ENCODE data around the gene TDRD6.

TDRD6 gene

DNA sequence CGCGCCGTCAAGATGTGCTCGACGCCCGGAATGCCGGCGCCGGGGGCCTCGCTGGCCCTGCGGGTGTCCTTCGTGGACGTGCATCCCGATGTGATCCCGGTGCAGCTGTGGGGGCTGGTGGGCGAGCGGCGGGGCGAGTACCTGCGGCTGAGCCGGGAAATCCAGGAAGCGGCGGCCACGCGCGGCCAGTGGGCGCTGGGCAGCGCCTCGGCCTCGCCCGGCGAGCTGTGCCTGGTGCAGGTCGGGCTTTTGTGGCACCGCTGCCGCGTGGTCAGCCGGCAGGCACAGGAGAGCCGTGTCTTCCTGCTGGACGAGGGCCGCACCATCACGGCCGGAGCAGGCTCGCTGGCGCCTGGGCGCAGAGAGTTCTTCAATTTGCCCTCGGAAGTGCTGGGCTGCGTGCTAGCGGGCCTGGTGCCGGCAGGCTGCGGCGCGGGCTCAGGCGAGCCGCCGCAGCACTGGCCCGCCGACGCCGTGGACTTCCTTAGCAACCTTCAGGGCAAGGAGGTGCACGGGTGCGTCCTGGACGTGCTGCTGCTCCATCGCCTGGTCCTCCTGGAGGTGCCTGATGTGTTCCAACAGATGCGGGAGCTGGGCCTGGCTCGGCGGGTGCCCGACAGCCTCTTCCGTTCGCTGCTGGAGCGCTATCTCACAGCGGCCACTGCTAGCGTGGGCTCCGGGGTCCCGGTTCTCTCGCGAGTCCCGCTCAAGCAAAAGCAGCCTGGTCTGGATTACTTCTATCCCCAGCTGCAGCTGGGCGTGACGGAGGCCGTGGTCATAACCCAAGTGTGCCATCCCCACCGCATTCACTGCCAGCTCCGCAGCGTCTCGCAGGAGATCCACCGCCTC lies 656 bp downstream of the TDRD6 start:
- no peak for DNase-seq (ENCODE audit: low spot score)

DNA sequence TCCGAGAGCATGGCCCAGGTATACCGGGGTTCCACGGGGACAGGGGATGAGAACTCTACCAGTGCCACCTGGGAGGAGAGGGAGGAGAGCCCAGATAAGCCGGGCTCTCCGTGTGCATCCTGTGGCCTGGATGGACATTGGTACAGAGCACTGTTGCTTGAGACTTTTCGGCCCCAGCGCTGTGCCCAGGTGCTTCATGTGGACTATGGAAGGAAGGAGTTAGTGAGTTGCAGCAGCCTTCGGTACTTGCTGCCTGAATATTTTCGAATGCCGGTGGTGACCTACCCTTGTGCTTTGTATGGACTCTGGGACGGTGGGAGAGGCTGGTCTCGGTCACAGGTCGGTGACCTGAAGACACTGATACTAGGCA lies 1.3 kb downstream of the TDRD6 start:
- no peak for DNase-seq (ENCODE audit: low spot score)

DNA sequence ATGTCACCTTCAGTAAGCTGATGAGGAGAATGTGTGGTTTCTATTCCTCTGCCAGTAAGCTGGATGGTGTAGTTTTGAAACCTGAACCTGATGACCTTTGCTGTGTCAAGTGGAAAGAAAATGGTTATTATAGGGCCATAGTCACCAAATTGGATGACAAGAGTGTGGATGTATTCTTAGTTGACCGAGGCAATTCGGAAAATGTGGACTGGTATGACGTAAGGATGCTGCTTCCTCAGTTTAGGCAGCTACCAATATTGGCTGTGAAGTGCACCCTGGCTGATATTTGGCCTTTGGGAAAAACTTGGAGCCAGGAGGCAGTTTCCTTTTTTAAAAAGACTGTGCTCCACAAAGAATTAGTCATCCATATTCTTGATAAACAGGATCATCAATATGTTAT lies 2.0 kb downstream of the TDRD6 start:
- no peak for DNase-seq (ENCODE audit: low spot score)

DNA sequence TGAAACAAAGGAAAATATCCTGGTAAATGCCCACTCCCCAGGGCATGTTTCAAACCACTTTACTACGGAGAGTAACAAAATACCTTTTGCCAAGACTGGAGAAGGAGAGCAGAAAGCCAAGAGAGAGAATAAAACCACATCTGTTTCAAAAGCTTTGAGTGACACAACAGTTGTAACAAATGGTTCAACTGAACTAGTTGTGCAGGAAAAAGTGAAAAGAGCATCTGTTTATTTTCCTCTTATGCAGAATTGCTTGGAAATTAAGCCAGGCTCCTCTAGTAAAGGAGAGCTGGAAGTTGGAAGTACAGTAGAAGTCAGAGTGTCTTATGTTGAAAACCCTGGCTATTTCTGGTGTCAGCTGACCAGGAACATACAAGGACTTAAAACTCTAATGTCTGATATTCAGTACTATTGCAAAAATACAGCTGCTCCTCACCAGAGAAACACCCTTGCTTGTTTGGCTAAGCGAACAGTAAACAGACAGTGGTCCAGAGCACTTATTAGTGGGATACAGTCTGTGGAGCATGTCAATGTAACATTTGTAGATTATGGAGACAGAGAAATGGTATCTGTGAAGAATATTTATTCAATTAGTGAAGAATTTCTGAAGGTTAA lies 2.6 kb downstream of the TDRD6 start:
- no peak for DNase-seq (ENCODE audit: low spot score)

DNA sequence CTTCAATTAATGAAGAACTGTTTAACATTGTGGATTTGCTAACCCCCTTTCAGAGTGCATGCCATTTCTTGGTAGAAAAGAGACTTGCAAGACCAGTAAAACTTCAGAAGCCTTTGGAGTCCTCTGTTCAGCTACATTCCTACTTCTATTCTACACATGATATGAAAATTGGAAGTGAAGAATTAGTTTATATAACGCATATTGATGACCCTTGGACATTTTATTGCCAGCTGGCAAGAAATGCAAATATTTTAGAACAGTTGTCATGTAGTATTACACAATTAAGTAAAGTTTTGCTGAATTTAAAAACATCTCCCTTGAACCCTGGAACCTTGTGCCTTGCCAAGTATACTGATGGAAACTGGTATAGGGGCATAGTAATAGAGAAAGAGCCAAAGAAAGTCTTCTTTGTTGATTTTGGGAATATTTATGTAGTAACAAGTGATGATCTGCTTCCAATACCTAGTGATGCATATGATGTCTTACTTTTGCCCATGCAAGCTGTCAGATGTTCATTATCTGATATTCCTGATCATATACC lies 3.3 kb downstream of the TDRD6 start:
- DNase-seq (ENCODE audit: low spot score) = no peak

DNA sequence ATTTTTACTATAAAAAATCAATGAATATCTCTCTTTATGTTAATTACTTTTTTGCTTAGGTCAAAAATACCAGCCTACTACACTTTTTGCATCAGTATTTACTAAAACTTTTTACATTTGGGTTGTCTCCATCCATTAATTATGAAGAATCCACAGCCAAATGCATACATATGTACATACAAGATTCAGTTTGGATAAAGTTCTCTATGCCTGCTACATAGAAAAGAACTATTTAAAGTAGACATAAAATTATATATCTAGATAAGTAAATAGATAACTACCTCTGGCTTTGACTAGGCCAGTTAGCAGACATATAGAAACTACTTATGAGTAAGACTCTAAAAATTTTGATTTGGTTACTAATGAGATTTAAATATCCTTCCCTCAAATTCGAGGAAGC lies 12.3 kb downstream of the TDRD6 start:
- DNase-seq (ENCODE audit: low spot score) = no peak

DNA sequence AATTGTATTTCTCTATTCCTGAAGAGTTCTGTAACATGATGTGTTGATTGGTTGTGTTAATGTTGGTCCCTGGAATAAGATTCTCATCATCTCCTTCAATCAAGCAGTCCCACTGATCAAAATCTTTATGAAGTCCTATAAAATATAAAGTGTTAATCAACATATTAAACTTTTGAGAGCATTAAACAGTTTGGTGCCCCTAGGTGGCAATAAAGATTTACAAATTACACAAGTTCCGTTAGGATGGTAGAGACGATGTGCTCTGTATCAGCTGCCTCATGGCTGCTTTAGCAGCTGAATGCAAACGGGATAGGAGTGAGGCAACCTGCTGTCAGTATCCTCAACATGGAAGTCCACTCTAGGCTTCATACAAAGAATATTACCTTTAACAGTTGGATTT lies 16.9 kb downstream of the TDRD6 start:
- no peak for DNase-seq (ENCODE audit: low spot score)

DNA sequence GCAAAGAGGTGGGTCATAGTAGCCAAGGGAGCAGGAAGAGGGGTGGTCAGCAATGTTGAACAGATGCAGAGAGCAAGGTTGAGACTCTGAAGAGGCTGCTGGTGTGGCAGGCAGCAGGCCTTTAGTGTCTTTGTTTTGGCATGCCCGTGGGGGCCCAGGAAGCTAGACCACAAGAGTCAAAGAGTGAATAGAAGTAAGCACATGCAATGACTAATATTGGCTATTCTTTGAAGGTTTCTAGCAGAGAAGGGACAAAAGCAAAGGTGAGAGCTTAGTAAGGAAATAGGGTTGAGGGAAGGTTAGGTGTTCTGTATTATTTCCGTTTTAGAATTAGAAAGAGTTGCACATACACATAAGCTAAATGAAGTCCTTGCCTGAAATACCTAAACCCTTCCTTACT lies 18.8 kb downstream of the TDRD6 start:
- DNase-seq (ENCODE audit: low spot score) = no peak

DNA sequence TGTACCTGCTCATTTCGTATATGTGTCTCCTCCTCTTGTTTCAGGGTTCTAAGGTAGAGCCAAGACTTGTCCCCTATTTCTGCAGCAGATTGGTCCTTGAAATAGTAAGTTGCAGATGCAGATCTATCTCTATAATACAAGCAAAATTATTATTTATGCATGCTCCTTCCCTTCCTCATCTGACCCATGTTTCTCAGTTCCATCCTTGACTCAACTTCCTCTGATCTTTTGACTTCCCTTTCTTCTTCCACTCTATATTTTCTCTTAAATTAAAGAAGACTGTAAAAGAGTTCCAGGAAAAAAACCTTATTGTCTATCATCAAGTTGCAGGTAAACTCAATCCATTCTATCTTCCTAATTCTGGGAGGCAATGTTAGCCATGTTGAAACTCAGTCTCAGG lies 23.8 kb downstream of the TDRD6 start:
- DNase-seq (ENCODE audit: low spot score) = no peak

DNA sequence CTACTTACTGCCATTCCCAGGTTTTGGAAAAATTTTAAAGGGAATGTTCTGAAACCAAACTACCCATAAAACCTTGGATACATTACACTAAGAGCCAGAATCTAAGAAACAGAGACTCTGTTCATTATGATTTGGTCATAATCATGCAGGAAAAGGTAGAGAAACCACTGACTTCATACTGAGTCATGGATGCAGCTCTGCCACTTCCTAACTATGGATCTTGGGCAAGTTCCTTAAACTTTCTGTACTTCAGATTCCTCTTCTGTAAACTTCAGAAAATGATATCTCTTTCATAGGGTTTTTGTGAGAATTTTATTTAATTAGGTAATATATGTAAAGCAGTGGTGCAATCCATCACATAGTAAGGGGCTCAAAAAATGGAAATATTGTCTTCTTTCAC lies 27.5 kb downstream of the TDRD6 start:
- DNase-seq (ENCODE audit: low spot score) = no peak

DNA sequence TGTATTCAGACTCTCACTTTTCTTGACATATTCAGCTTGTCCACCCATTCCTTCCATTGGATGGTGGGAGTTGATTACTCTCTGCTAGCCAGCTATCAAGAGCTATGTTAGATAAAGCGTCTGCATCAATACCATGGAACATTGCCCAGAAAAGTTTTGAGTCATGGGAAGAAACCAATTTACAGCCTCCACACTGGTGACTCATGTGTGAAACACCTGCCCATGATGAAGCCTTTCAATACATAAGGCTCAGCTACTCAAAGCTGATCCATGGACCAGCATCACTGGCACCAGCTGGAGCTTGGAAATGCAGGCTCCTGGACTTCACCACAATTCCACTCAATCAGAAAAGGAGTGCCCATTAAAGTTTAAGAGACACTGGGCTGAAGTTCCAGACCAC lies 31.4 kb downstream of the TDRD6 start:
- no peak for DNase-seq (ENCODE audit: low spot score)

DNA sequence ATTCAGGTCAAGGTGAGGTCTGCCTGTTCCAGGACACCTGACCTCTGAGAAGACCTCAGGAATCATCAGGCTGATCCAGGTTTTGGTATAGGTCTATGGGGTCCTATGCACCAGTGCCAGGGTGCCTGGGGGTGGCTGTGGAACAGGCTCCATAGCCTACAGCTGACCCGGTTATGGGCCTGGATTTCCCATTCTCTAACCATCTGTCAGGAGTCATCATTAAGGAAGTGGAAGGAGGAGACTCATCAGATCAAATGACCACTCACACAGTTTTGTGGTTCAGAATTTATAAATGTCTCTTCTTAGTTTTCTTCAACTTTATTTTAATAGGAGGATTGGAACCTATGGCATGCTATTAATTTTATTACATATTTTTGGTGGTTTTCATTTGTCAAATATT lies 32.7 kb downstream of the TDRD6 start:
- DNase-seq (ENCODE audit: low spot score) = no peak

DNA sequence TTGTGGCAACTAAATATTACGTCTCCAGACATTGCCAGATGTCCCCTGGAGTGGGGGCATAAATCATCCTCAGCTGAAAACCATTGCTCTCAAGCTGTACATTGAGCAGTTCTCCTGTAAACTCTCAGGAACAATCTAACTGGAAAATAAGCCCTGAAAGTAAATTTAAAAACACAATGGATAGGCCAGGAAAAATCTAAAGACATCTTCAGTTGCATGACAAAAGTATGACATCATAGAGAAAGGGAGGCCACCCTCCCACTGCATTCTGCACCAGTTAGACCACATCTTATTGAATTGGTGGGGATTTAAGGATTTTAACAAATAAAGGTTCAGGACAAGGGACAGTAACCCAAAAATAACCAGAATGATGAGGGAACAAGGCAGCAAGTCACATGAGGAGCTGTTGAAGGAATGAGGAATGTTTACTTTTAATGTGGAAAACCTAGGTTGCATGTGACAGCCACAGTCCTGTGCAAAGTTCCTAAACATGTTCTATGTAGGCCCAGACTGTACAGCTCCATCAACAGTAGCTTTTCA lies 42.2 kb downstream of the TDRD6 start:
- DNase-seq (ENCODE audit: low spot score) = no peak

DNA sequence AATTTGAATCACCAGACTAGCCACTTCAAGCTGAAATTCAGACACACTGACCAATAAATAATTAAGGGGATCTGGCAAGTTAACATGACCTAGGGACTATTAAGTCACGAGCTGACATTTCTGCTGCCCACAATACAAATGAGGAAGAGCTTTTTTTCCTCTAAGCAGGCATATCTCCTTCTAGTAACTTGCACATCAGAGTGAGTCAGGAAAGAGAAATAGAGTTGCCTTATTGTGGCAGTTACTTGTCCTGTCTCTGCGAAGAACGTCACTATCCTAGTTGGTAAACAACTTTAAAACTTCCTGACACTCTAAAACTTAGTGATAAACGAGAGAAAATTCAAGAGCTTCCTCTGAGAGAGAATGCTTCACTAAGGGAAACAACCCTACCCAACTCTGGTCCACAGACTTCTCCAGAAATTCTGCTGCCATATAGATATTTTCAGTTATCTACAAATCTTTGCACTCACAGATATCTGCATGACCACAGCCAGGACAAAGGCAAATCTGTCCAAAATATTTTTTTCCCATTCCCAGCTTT lies 43.3 kb downstream of the TDRD6 start:
- DNase-seq (ENCODE audit: low spot score) = no peak

DNA sequence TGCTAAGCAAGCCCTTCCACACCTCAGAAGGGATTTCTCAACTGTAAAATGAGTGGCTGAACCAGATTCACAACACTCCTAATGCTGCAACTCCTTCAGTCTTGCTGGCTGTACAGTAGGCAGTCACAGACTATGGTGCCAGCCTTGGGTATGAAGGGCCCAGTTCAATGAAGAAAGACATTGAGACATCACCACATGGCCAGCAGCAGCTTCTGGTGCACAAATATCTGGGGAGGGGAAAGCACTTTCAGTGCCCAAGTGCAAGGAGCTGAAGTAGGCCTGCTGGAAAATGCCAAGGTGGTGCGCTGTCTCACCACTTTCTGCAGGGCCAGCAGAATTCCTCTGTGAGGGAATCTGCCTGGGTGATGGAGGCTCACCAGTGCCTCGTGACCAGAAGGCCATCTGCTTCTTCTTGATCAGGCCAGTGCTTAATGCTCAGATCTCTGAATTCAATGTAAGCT lies 45.7 kb downstream of the TDRD6 start:
- no peak for DNase-seq (ENCODE audit: low spot score)

DNA sequence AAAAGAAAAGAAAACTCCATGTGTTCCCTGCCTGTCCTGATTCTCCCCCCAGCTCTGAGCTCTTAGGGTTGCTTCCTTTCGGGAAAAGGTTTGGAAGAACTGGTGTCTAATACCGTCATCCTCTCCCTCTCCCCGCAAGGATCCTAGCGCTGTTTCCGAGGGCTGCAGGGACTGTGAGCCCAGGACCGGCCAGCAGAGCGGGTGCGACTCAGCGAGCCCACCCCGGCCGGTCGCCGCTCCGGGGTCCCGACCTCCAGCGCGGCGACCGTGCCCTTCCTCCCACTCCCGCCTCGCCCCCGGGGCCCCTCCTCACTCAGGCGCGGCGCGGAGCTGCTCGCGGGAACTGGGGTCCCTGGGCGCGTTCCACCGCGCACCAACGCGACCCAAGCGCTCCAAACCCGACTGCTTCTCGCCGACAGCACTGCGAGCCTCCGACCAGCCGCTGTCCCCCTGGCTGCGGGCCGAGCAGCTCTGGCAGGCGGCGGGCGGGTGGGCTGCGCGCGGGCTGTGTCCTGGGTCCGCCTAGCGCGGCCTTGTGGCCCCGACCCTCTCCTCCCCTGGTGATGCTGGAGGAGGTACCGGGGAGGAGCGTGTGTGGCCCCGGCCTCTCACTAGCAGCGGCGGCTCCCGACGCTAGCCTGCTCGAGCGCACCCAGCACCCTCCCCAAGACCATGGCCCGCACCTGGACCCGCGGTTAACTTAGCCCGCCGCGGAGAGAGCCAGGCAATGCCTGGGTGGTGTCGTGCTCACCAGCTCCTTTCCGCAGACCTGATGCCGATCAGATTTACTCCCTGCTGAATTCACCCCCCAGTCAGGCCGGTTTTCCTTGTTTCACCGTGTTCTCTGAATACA lies 47.4 kb downstream of the TDRD6 start, which contains the start of gene PLA2G7:
Gene PLA2G7, minus strand, starts transcription at position 509 of the 853 bp plus-strand sequence. CDS start 12,484 bp downstream, outside the sequence.
- DNase-seq (ENCODE audit: low spot score) = peak; percentile 49

DNA sequence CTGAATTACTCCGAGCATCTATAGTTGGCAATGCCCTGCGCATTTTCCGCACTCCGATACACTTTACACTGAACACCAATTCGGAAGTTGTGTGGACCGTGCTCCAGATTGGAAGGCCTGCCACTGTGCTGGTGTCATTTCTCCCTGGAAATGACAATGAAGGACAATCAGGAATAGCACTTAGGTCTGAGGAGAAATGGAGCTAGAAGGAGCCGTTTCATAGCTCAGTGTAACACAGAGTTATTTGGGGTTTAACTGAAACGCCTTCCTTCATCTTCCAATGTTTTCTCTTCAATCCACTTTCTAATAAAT lies 48.0 kb downstream of the TDRD6 start:
- DNase-seq (ENCODE audit: low spot score) = no peak

DNA sequence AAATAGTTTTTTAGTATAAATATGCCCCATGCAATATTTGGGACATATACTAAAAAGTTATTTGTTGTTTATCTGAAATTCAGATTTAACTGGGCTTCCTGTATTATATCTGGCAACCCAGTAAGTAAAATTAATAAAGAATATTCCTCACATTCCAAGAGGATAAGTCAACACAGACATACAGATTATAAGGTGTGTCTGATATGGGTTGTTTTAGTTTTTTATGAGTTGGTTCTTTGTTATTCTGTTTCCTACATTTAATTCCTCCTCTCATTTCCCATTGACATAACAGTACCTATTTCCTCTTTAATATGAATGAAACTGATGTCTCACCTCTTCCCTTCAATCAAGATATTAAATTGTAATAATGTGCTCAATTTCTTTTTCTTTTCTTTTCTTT lies 49.2 kb downstream of the TDRD6 start:
- no peak for DNase-seq (ENCODE audit: low spot score)

DNA sequence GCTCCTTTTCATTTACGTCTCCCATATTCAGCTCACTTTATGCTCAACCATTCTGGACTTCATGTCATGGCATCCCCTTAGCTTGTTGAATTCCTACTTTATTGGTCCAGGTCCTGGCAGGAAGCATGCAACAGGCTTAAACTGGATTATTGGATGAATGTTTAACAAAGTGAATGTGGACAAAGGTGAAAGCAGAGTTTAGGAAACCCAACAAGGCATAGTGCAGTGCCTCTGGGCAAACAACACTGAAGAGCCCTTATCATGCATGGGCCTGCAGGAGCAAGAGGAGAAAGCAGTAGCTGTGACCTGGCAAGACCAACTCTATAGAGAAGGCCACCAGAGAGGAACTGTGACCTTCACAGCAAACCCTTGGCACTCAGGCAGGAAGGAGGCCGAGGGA lies 53.8 kb downstream of the TDRD6 start:
- no peak for DNase-seq (ENCODE audit: low spot score)

DNA sequence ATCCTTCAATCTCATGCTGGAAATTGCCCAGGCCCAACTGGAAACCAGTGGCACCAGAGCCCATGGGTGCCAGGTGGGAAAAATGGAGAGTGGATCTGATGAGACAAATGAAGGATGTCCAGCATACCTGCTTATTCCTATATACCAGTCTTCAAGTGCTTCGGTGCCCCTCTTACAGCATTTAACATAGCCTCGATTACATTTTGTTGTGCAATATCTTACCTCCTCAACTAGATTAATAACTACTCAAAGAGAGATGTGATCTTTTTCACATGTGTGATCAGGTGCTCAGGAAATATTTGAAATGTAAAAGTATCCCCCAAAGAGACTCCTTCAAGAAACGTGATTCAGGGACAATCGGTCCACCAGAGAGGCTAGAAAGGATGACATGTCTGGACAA lies 54.2 kb downstream of the TDRD6 start:
- no peak for DNase-seq (ENCODE audit: low spot score)

DNA sequence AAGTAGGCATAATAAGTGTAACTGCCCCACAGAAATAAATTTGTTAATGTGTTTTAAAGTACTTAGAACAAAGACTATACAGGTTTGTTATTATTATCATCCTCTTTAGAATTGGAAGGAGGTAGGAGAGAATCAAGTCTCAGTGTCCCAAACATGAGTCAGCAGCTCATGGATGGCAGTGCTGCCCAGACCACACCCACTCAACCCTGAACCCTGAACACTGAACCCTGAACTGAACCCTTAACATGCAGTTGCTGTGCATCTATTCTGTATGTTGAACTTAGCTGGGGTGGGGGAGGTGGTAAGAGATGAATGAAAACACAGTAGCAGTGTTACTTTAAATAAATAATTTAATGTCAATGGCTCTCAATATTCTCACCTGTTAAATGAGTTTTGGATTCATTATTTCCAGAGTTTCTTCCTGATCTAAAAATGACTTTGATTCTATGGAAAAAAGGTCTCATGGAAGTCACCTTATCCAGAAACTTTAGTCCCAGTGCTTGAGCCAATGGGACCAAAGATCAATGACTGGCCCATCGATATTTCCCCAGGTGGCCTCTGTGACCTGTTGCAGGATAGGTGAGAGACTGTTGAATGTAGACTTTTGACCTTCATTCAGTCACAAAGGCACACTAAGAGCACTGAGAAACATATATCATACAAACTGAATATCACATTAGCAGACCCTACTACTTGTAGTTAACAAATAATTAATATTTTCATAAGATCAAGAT lies 55.9 kb downstream of the TDRD6 start:
- no peak for DNase-seq (ENCODE audit: low spot score)

Measured in AG20443 (cell line).